ENCODE results near the gene IRX2.

IRX2 gene

GRCh38 chr5:2755681-2756171 lies 4.2 kb upstream of the IRX2 start:
- no peak for DNase-seq

- peak; percentile 20 for DNase-seq
Measured at GRCh38 chr5:2755076-2755680, 3.7 kb upstream of the IRX2 start.

GRCh38 chr5:2754581-2755075 lies 3.2 kb upstream of the IRX2 start:
- no peak for DNase-seq

- DNase-seq, result no peak
Measured at GRCh38 chr5:2753452-2754420, 2.3 kb upstream of the IRX2 start.

GRCh38 chr5:2752821-2753439 lies 1.5 kb upstream of the IRX2 start:
- no peak for DNase-seq

- no peak for DNase-seq
Measured at GRCh38 chr5:2752059-2752820, 763 bp upstream of the IRX2 start.

- no peak for DNase-seq
Measured at GRCh38 chr5:2750758-2751464, 566 bp downstream of the IRX2 start.

GRCh38 chr5:2750026-2750757 lies 1.3 kb downstream of the IRX2 start:
- peak; percentile 28 for DNase-seq

- DNase-seq, result no peak
Measured at GRCh38 chr5:2749514-2750025, 1.9 kb downstream of the IRX2 start.

- DNase-seq, result no peak
Measured at GRCh38 chr5:2748861-2749513, 2.5 kb downstream of the IRX2 start.

- no peak for DNase-seq
Measured at GRCh38 chr5:2748179-2748860, 3.2 kb downstream of the IRX2 start.

- DNase-seq, result no peak
Measured at GRCh38 chr5:2747363-2748162, 3.9 kb downstream of the IRX2 start.

GRCh38 chr5:2746561-2747032 lies 4.9 kb downstream of the IRX2 start:
- no peak for DNase-seq

- no peak for DNase-seq
Measured at GRCh38 chr5:2744485-2744884, 7.0 kb downstream of the IRX2 start.

GRCh38 chr5:2742921-2743679 lies 8.4 kb downstream of the IRX2 start:
- no peak for DNase-seq

GRCh38 chr5:2741956-2742355 lies 9.5 kb downstream of the IRX2 start:
- no peak for DNase-seq

- no peak for DNase-seq
Measured at GRCh38 chr5:2740876-2741555, 10.5 kb downstream of the IRX2 start.
